Ramos (cell line): ENCODE measurements around the gene DMD.

Source experiments
- in situ Hi-C: fragments of 300-500 bp; cut with MboI; formaldehyde crosslinking; loops from one replicate; pipeline ENCODE4 v1.14.3; 2022; ENCODE audit warnings: low sequenced_read_pairs; ENCODE audit not compliant: unreplicated experiment

The DMD gene

GRCh38 chrX:31293409-31293808 lies 1917.9 kb downstream of the DMD start:
- in situ Hi-C loops: no loop called here

GRCh38 chrX:31291131-31291530 lies 1920.2 kb downstream of the DMD start:
- in situ Hi-C loops: no loop called here

GRCh38 chrX:31287861-31288260 lies 1923.5 kb downstream of the DMD start:
- in situ Hi-C loops: no loop called here

- in situ Hi-C loops: no loop called here
Measured at GRCh38 chrX:31280580-31280979, 1930.8 kb downstream of the DMD start.

GRCh38 chrX:31279359-31279758 lies 1932.0 kb downstream of the DMD start:
- in situ Hi-C loops: no loop called here

GRCh38 chrX:31272472-31272775 lies 1938.9 kb downstream of the DMD start:
- in situ Hi-C loops: no loop called here

GRCh38 chrX:31271615-31272471 lies 1939.5 kb downstream of the DMD start:
- in situ Hi-C loops: no loop called here

- in situ Hi-C loops: no loop called here
Measured at GRCh38 chrX:31269914-31270313, 1941.4 kb downstream of the DMD start.

- in situ Hi-C loops: no loop called here
Measured at GRCh38 chrX:31268359-31268758, 1943.0 kb downstream of the DMD start.

- in situ Hi-C loops: no loop called here
Measured at GRCh38 chrX:31266203-31267076, 1944.9 kb downstream of the DMD start.

GRCh38 chrX:31265383-31265782 lies 1946.0 kb downstream of the DMD start:
- in situ Hi-C loops: no loop called here

- in situ Hi-C loops: no loop called here
Measured at GRCh38 chrX:31260351-31260750, 1951.0 kb downstream of the DMD start.

- in situ Hi-C loops: no loop called here
Measured at GRCh38 chrX:31258166-31258565, 1953.2 kb downstream of the DMD start.

- in situ Hi-C loops: no loop called here
Measured at GRCh38 chrX:31255310-31256033, 1955.9 kb downstream of the DMD start.

- in situ Hi-C loops: no loop called here
Measured at GRCh38 chrX:31252133-31252532, 1959.2 kb downstream of the DMD start.

GRCh38 chrX:31251336-31251735 lies 1960.0 kb downstream of the DMD start:
- in situ Hi-C loops: no loop called here

- in situ Hi-C loops: no loop called here
Measured at GRCh38 chrX:31245714-31246113, 1965.6 kb downstream of the DMD start.

- in situ Hi-C loops: no loop called here
Measured at GRCh38 chrX:31243804-31244203, 1967.5 kb downstream of the DMD start.

GRCh38 chrX:31240982-31241381 lies 1970.4 kb downstream of the DMD start:
- in situ Hi-C loops: no loop called here

GRCh38 chrX:31237189-31237588 lies 1974.2 kb downstream of the DMD start:
- in situ Hi-C loops: no loop called here

- in situ Hi-C loops: no loop called here
Measured at GRCh38 chrX:31236231-31236630, 1975.1 kb downstream of the DMD start.
